HCT116 (cell line): ENCODE data around the gene SPTB.

Source experiments
- CEBPB ChIP-seq: IDR thresholded peaks from 2 replicates; pipeline ENCODE4 v1.6.1; 2012; ENCODE audit warnings: low read depth
- EZH2 ChIP-seq: fragments of 200-600 bp; sonication (generic); IDR thresholded peaks from 2 replicates; pipeline ENCODE4 v1.6.1; 2017; ENCODE audit warnings: antibody characterized with exemption, mixed run types
- EZH2phosphoT487 ChIP-seq: fragments of 200-600 bp; IDR thresholded peaks from 2 replicates; pipeline ENCODE4 v1.6.1; 2018; ENCODE audit warnings: antibody characterized with exemption, borderline replicate concordance
- JUND ChIP-seq: IDR thresholded peaks from 2 replicates; pipeline ENCODE4 v1.6.1; 2012
- POLR2A ChIP-seq: IDR thresholded peaks from 2 replicates; pipeline ENCODE4 v1.7.0; 2011; ENCODE audit warnings: borderline replicate concordance; ENCODE audit not compliant: insufficient read depth, insufficient read length; ENCODE audit errors: extremely low read depth
- RAD21 ChIP-seq: IDR thresholded peaks from 2 replicates; pipeline ENCODE4 v1.6.1; 2012; ENCODE audit warnings: low read depth, mild to moderate bottlenecking
- SP1 ChIP-seq: IDR thresholded peaks from 2 replicates; pipeline ENCODE4 v1.6.1; 2012; ENCODE audit warnings: low read depth
- SRF ChIP-seq: IDR thresholded peaks from 2 replicates; pipeline ENCODE4 v1.6.1; 2012; ENCODE audit warnings: low read depth
- TF ChIP-seq, protein P1 (sequence below), 3 experiments: fragments of 200-600 bp in 1 of 3; sonication (generic) in 1 of 3; IDR thresholded peaks in 2 of 3; conservative IDR thresholded peaks in 1 of 3; 2 replicates each; pipeline ENCODE4 v1.5.1; 2012 to 2017; ENCODE audit warnings: low read depth in 2 of 3, low read length in 2 of 3, antibody characterized with exemption in 1 of 3, borderline replicate concordance in 1 of 3, control low read depth in 1 of 3, mild to moderate bottlenecking in 1 of 3, mixed read lengths in 1 of 3, mixed run types in 1 of 3, moderate library complexity in 1 of 3; ENCODE audit not compliant: insufficient read depth in 1 of 3

DNA sequence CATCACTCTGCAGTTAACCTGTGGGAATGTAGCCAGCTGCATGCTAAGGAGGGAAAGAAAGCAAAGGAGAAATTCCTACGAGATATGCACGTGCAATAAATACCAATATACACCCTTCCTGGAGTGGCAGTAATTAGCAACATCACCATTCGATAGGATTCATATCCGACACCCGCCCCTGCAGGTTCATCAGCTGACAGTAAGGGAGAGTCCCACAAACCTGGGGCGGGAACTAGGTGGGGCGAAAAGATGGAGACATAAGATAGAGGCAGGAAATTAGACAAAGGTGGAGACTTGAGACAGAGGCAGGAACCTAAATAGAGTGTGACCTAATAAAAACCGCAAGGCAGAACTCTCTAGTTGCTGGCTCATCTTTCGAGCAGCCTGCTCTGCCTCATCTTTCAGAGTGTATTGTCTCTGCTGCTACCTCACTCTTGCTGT lies 123.9 kb downstream of the SPTB start:
- TF ChIP-seq POLR2A: no peak
- no peak for TF ChIP-seq SRF
- TF ChIP-seq, protein P1, sequence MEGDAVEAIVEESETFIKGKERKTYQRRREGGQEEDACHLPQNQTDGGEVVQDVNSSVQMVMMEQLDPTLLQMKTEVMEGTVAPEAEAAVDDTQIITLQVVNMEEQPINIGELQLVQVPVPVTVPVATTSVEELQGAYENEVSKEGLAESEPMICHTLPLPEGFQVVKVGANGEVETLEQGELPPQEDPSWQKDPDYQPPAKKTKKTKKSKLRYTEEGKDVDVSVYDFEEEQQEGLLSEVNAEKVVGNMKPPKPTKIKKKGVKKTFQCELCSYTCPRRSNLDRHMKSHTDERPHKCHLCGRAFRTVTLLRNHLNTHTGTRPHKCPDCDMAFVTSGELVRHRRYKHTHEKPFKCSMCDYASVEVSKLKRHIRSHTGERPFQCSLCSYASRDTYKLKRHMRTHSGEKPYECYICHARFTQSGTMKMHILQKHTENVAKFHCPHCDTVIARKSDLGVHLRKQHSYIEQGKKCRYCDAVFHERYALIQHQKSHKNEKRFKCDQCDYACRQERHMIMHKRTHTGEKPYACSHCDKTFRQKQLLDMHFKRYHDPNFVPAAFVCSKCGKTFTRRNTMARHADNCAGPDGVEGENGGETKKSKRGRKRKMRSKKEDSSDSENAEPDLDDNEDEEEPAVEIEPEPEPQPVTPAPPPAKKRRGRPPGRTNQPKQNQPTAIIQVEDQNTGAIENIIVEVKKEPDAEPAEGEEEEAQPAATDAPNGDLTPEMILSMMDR (IDR thresholded peaks at IDR 0.05 in 2 of 3, conservative IDR thresholded peaks at IDR 0.05 in 1 of 3; ENCODE audit: borderline replicate concordance in 1 of 3, insufficient read depth in 1 of 3, low read depth in 2 of 3, low read length in 2 of 3): no peak
- TF ChIP-seq CEBPB: no peak
- no peak for TF ChIP-seq RAD21
- no peak for TF ChIP-seq SP1
- TF ChIP-seq JUND: no peak
- TF ChIP-seq EZH2: no peak
- no peak for TF ChIP-seq EZH2phosphoT487
